Fibroblast of pulmonary artery (primary cell): ENCODE measurements around the gene TCERG1L.

ENCODE experiments used
- DNase-seq: peaks from one replicate; pipeline ENCODE4 v3.0.0-alpha.2; 2010; ENCODE audit warnings: low read depth
- H3K4me3 ChIP-seq: replicated peaks from 2 replicates; pipeline ENCODE4 v1.5.1; 2011; ENCODE audit warnings: low read depth, mild to moderate bottlenecking, control low read depth, low read length, moderate library complexity
- TF ChIP-seq, protein P1 (sequence below): IDR thresholded peaks from 2 replicates; pipeline ENCODE4 v1.5.1; 2011; ENCODE audit warnings: mild to moderate bottlenecking, control low read depth, low read length, inconsistent platforms; ENCODE audit errors: missing control alignments

Gene TCERG1L

DNA sequence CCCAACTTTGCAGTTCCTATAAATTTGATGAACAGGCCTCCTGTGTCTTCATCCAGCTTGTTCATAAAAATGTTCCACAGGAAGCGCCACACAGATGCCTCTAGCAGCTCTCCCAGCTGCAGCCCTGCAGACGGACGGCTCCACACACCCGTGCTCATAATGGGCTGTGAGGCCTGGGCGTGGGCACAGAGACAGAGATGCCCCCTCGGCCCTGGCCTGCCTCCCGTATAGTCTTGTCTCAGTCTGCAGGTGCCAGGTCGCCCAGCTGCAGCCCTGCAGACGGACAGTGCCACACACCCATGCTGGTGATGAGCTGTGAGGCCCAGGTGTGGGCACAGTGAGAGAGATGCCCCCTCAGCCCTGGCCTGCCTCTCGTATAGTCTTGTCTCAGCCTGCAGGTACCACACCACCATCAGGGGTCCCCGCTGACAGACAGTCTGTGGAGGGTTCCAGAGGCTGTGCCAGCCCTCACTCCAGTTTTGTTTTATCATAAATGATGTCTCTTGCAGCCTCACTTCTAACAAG is 189.9 kb downstream of the TCERG1L start:
- no peak for DNase-seq
- TF ChIP-seq, protein P1, sequence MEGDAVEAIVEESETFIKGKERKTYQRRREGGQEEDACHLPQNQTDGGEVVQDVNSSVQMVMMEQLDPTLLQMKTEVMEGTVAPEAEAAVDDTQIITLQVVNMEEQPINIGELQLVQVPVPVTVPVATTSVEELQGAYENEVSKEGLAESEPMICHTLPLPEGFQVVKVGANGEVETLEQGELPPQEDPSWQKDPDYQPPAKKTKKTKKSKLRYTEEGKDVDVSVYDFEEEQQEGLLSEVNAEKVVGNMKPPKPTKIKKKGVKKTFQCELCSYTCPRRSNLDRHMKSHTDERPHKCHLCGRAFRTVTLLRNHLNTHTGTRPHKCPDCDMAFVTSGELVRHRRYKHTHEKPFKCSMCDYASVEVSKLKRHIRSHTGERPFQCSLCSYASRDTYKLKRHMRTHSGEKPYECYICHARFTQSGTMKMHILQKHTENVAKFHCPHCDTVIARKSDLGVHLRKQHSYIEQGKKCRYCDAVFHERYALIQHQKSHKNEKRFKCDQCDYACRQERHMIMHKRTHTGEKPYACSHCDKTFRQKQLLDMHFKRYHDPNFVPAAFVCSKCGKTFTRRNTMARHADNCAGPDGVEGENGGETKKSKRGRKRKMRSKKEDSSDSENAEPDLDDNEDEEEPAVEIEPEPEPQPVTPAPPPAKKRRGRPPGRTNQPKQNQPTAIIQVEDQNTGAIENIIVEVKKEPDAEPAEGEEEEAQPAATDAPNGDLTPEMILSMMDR, result no peak
- H3K4me3 ChIP-seq, result no peak overlapping the region

DNA sequence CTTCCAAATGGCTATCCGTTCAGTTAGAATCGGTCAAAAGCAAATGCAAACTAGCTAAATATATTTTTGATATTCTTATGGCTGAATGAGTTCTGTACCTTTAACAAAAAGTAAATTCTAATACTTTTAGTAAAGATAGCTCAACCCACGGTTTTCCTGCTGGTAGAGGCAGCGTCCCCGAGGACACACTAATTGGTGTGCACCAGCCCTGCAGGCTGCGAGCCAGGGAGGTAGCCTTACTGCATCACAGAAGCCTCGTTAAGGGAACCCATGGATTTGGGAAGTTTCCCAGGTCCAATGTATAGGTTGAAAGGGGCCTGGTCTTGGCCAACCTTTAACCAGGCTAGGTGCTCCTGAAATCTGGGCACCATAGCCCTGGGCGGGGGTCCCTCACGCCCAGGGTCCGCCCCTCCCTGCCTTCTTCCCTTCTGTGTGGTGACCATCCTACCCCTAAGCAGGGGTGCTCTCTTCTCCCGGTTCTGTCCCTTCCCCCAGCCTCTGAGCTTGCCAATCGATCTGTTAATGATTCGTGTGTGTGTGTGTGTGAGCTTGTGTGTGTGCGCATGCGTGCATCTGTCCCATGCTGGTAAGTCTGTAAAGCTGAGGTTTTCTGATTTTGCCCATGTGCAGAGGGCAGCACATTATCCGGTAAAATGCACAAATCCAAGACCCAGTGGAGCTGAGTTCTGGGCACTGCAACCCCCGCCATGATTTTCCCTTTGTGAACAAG is 191.7 kb downstream of the TCERG1L start:
- TF ChIP-seq, protein P1, result no peak

DNA sequence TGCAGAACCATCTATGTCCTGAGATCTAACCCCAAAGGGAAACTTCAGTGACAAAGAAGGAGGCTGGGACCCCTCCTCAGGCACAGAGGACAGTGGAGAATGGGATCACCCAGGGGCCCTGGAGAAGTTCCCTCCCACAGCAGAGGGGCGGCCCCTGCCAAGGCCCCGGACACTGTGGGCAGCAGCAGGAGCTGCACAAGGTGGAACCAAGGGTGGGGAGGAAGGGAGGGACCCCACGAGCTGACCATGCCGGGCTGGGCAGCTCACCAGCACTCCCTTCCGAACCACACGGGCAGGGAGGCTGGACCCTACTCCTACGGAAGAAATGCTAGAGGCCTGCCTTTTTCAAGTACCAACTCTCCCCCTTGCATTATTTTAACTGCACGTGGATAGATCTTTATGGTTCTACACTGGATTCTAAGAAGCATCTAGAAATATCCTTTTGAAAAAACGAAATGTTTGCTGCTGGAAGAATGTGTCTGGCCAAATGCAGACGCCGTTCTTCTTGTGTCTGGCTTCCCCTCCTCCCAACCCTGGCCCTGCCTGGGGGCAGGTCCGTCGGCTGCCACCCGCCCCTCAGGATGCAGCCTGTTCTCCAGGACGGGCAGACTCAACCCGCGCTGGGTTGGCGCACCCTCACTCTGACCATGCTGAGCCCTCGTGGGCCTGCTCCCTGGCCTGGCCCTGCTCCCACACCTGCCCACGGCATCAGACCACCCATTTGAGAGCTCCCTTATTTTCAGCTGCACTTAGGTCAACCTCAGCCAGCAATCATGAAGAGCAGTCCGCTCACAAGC is 193.9 kb downstream of the TCERG1L start:
- no peak for DNase-seq
- TF ChIP-seq, protein P1, result no peak
- no peak overlapping the region for H3K4me3 ChIP-seq

More for the DNA sequence above, 191.7 kb downstream of the TCERG1L start:
- no peak for DNase-seq
- no peak overlapping the region for H3K4me3 ChIP-seq

DNA sequence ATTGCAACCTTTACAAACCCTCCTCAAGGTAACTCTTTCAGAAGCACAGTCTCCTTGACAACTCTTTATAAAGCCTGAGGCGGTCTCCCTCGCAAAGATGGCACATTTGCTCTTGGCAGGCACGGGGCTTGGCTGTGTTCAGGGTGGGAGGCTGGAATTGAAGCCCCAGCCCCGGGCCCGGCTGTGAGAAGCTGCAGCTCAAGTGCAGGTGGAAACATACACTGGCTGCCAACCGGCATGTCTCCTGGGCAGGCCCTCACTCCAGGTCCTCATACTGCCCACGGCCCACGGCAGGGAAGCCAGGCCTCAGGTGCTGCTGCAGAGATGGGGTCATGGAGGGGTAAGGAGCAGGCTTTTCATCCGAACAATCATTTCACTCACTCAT is 194.5 kb downstream of the TCERG1L start:
- H3K4me3 ChIP-seq, result no peak overlapping the region
- TF ChIP-seq, protein P1, result no peak
- DNase-seq, result no peak

DNA sequence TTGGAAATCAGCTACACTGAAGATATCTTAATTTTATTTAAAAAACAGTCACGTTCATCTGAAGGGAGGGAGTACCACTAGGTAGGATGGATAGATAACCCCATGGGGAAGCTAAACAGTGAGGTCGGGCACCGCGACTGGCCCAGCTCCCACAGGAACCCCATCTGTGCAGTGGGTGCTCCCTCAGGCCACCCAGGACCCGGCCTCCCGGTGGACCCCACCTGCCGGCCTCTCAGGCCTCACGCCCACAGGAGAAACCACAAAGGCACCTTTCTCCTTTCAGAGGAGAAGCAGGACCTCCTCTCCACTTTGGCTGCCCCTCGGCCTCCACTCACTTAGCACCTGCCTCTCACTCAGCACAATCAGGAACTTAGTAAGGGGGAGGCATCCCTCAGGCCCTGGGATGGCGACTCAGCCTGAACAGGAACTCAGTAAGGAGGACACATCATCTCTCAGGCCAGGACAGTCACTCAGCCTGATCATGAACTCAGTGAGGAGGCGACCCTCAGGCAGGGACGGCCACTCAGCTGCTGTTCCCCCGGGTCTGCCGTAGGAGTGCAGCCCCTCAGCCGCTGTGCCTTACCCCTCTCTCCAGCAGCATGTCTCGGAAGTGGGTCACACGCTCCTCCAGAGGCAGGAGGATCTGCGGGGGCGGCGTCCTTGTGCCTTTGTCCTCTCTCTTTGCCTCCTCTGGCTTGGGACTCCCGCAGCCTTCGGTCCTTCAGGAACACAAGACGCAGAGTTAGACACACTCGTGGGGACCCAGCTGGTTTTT is 195.1 kb downstream of the TCERG1L start:
- H3K4me3 ChIP-seq, result no peak overlapping the region
- no peak for DNase-seq

DNA sequence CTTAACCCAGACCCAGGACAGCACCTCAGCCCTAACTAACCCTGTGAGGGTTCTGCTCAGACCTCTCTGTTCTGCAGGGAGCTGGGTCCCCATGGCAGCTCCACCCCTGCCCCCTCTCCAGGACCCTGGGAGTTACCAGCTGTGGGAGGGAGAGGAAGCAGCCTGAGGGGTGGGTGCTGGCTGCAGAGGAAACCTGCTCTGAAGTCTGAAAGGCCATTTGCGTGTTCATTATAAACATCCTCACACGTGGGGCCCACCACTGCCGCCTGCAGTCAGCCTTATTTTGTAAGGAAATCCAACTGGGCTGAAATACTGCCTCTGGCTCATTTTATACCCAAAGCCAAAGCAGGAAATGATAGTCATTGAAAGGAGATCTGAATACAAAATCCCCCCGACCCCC is 195.7 kb downstream of the TCERG1L start:
- no peak for DNase-seq
- H3K4me3 ChIP-seq, result no peak overlapping the region
- TF ChIP-seq, protein P1, result no peak

More for the DNA sequence above, 195.1 kb downstream of the TCERG1L start:
- TF ChIP-seq, protein P1, result no peak
